ENCODE results near the gene GNG13. TPM values are rescaled to one million over a fixed set of nuclear protein-coding genes. Genes with fewer than 3 reads are reported as not detected.

Gene GNG13
- total and polyA plus RNA-seq, 9 of the 15 experiments (the other 6 are each of a cell fraction or from before 2014, with no cell fraction given) = not detected

- Histone ChIP-seq H3K9ac (ENCODE audit: insufficient read depth in 1 of 2, low read depth in 2 of 2, low read length in 2 of 2) (peak overlapping the region in 1 of 2 experiments; percentile 68; a peak in 2 of 4 replicates), H3K27me3 (ENCODE audit: control insufficient read depth in 2 of 2, insufficient read depth in 2 of 2, low read length in 2 of 2) (no peaks in the 10 kb centered on the region), H3K27ac (ENCODE audit: extremely low read depth, low read depth, low read length) (no peak overlapping the region), H3K4me3 (no peak overlapping the region), H3K9me3 (replicated peaks; ENCODE audit: control insufficient read depth, insufficient read depth, low read depth, low read length) (no peaks in the 10 kb centered on the region), H3K36me3 (ENCODE audit: control insufficient read depth, insufficient read depth, low read length) (peaks cover 25% of the 10 kb centered on the region; the same call in 1 of the 3 replicates), H3K9me1 (ENCODE audit: control insufficient read depth, insufficient read depth, low read length) (no peaks in the 10 kb centered on the region), H3K79me2 (ENCODE audit: control insufficient read depth, insufficient read depth, low read length) (no peaks in the 10 kb centered on the region; the same call in 2 of the 3 replicates), H2AFZ (ENCODE audit: low read depth, low read length) (no peak overlapping the region), H3K4me1 (replicated peaks in 1 of 2; ENCODE audit: control insufficient read depth in 2 of 2, insufficient read depth in 2 of 2, low read length in 2 of 2) (peaks cover 2 to 92% of the 10 kb centered on the region in 2 experiments; a peak in 3 of 5 replicates), H4K20me1 (replicated peaks; ENCODE audit: control insufficient read depth, insufficient read depth, low read length) (peaks cover 11% of the 10 kb centered on the region), H3K4me2 (ENCODE audit: insufficient read depth, low read length) (no peak overlapping the region)
- POLR2A ChIA-PET = interaction anchor here (1.0 kb wide), 1 partner anchor 11 kb away, joined by 3 read pairs; the partner anchor contains the start of genes CHTF18 and RPUSD1
- no TSS peak for BruUV-seq (replicated peaks)
- ATAC-seq (no peak), DNase-seq (ENCODE audit: extremely low read depth in 1 of 4, low spot score in 3 of 4) (no peak), FAIRE-seq (no peak)
- in situ Hi-C loops (cut with MboI) = no loop called here
- no peak for TF ChIP-seq ZNF707 (CRISPR knock-in tag; conservative IDR thresholded peaks at IDR 0.05)
- no peak for TF ChIP-seq ZKSCAN1 (IDR thresholded peaks at IDR 0.05; ENCODE audit: low read depth, low read length)
- no peak for TF ChIP-seq ZNF212 (CRISPR knock-in tag; IDR thresholded peaks at IDR 0.05)
- no peak for TF ChIP-seq GABPA (tag; conservative IDR thresholded peaks at IDR 0.05; ENCODE audit: low read depth)
- TF ChIP-seq OTX1 (CRISPR knock-in tag; IDR thresholded peaks at IDR 0.05) = no peak
- no peak for TF ChIP-seq CREB3 (tag; conservative IDR thresholded peaks at IDR 0.05; ENCODE audit: low read depth)
- TF ChIP-seq RBFOX2 (IDR thresholded peaks at IDR 0.05; ENCODE audit: low read depth, low read length) = 0 out of 2 replicates have a peak, but pooled peaks have one; percentile 10
- TF ChIP-seq PATZ1 (CRISPR knock-in tag; IDR thresholded peaks at IDR 0.05; ENCODE audit: borderline replicate concordance) = no peak
- WGBS (ENCODE audit: insufficient coverage, low coverage, missing lambda C conversion rate) = 92% methylated on average over 12 of the region's 19 CpGs
- intact Hi-C loops (cut with micrococcal nuclease) = no loop called here
- CTCF ChIA-PET (ENCODE audit: low intra/inter-chr PET ratio) = no interaction called here
Observed at GRCh38 chr16:798666-799065, 1.9 kb downstream of the GNG13 start.

Data from K562 (cell line).